Hepatocyte (in vitro differentiated cells): ENCODE results near the gene EFNB1.

Experiments
- EZH2 ChIP-seq: fragments of 200-600 bp; sonication (generic); IDR thresholded peaks from 2 replicates; pipeline ENCODE4 v1.6.1; 2016; ENCODE audit warnings: antibody characterized with exemption, mild to moderate bottlenecking, borderline replicate concordance
- TF ChIP-seq, protein P1 (sequence below): fragments of 200-600 bp; sonication (generic); IDR thresholded peaks from 2 replicates; pipeline ENCODE4 v1.5.1; 2016; ENCODE audit warnings: antibody characterized with exemption, mild to moderate bottlenecking; ENCODE audit not compliant: poor library complexity

DNA sequence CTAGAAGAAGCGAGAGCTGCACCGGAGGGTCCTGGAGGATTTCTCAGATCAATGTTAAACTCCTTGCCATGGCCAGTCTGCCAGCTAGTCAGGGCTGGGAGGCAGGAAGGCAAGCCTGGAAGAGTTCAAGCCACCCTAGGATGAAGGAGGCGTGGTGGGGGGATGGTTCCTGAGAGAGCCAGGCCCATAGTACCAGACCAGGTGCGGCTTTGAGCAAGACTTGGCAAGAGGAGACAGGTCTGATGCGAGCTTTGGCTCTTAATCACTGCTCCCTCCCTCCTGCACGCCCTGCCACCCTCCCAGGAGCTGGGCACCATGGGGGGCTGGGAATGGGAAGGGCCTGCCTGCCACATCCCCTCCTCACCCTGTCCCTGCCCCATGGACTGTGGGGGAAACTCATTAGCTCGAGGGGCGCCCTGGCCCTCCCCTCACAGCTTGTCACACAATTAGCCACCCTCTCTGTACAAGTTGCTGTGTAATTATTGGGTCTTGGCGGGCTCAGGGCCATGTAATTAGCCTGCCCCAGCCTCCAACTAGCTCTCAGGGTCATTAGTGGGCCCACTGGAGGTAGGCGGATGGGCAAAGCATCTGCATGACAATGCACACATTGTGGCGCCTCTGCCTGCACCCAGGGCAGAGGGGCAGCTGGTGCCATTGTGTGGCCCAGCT is 50.3 kb downstream of the EFNB1 start:
- TF ChIP-seq, protein P1, sequence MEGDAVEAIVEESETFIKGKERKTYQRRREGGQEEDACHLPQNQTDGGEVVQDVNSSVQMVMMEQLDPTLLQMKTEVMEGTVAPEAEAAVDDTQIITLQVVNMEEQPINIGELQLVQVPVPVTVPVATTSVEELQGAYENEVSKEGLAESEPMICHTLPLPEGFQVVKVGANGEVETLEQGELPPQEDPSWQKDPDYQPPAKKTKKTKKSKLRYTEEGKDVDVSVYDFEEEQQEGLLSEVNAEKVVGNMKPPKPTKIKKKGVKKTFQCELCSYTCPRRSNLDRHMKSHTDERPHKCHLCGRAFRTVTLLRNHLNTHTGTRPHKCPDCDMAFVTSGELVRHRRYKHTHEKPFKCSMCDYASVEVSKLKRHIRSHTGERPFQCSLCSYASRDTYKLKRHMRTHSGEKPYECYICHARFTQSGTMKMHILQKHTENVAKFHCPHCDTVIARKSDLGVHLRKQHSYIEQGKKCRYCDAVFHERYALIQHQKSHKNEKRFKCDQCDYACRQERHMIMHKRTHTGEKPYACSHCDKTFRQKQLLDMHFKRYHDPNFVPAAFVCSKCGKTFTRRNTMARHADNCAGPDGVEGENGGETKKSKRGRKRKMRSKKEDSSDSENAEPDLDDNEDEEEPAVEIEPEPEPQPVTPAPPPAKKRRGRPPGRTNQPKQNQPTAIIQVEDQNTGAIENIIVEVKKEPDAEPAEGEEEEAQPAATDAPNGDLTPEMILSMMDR: no peak
- no peak for TF ChIP-seq EZH2
